T-helper 2 cell treated with Interferon-gamma antibody and Interleukin-4, amounts not matched to agents 100 ng/mL and 5 ng/mL, for 36 hours (primary cell): Measurements from ENCODE around the gene FBXW4. TPM values are rescaled to one million over a fixed set of nuclear protein-coding genes. Genes with fewer than 3 reads are reported as not detected.

Experiments used
- intact Hi-C: fragments of 100-400 bp; cut with micrococcal nuclease; formaldehyde crosslinking; loops from one replicate; pipeline ENCODE4 v1.15.1; 2023
- total RNA-seq: library from RNA; stranded (reverse); gene quantifications from 2 replicates; pipeline ENCODE4 v1.2.3, GENCODE V29; 2022

The FBXW4 gene
- total RNA-seq, 1 donor from 2014 or later: 40.7 TPM

DNA sequence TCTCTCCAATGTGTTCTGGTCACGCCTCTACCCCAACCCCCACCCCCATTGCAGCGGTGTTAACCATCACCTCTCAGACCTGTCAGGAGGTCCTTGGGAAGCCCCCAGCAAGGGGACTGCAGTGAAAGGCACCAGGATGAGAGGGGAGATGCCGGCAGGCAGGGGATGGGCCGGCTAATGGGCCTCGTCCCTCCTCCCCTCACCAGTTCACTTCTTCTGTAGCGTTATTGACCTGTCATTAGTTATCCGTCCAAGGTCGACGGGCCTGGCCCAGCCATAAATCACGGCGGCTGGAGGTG is 125.7 kb downstream of the FBXW4 start:
- intact Hi-C loops: no loop called here

- intact Hi-C loops: no loop called here
Observed at GRCh38 chr10:101568054-101568745, 126.8 kb downstream of the FBXW4 start.

DNA sequence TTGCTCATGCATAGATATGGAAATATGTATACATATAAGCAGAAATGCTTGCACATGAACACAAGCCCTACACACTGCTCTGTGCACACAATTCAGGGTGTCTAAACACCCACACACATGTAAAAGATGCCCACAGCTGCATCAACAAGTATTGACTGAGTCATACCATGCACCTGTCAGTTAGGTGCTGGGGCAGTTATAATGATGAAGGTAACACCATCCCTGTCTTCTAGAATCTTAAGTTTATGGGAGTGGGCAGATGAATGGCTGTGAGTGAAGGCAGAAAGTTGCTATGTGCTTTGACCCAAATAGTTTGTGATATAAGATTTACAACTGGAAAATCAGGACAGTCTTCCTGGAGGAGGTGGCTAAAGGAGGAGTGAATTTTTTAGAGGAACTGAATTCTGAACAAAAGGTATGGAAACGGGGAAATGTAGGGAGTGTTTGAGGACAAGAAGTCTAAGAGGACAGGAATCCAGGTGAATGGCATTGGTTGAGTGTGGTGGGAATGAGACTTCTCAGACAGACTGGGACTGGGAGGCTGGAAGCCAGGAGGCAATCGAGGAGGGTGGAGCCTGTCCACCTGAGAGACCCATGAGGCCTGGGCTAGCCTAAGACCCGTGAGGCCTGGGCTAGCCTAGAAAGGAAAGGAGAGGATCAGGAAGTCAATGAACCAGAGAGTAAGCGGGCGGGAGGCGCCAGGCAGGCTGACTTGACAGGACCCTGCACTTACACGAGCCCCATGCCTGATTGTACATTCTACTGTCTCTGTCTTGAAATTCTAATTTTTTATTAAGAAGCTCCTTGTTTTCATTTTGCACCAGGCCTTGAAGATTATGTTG is 127.6 kb downstream of the FBXW4 start:
- intact Hi-C loops: no loop called here

DNA sequence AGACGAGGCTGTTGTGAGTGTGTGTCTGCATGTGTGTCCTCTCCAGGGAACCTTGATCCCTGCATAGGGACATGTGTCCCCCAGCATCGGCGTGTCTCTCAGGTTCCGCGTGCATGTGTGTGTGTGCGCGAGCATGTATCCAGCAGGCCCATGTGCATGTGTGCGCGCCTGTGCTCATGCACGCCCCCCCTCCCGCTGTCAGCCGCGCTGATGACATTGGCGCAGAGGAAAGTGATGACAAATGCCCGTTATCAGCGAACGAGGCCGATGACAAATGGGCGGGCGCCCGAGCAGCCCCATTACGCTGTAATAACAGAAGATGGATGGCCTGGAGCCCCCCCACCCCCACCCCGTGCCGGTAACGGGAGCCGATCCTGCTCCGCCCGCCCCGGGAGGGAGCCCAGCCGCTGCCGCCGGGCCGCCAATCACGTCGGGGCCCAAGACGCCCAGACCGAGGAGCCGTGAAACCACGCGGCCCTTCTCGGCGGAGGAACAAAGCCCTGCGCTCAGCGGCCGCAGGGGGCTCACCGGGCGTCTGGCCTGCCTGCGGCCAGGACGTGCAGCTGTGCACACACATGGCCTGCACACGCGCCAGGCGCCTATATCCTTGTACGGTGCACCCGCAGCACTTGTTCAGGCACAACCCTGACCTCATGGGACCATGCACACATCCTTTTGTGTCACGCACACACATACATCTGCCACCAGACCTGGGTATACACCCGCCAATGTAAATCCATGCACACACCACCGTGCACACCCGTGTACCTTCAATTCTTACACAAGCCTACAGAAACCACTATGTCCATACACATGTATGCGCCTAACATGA is 128.4 kb downstream of the FBXW4 start:
- intact Hi-C loops: no loop called here

DNA sequence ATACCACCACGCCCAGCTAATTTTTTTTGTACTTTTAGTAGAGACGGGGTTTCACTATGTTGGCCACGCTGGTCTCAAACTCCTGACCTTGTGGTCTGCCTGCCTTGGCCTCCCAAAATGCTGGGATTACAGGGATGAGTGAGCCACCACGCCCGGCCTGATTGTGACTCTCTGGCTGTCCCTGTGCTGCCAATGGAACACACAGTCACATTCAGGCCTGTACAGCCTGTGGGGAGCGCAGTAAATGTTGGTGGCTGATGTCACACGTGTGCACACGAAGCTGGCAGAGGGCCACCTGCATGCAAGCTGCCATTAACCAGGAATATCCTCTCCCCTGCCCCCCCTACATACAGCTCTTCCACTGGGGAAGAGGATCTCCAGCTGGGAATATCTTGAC is 129.0 kb downstream of the FBXW4 start:
- intact Hi-C loops: no loop called here

DNA sequence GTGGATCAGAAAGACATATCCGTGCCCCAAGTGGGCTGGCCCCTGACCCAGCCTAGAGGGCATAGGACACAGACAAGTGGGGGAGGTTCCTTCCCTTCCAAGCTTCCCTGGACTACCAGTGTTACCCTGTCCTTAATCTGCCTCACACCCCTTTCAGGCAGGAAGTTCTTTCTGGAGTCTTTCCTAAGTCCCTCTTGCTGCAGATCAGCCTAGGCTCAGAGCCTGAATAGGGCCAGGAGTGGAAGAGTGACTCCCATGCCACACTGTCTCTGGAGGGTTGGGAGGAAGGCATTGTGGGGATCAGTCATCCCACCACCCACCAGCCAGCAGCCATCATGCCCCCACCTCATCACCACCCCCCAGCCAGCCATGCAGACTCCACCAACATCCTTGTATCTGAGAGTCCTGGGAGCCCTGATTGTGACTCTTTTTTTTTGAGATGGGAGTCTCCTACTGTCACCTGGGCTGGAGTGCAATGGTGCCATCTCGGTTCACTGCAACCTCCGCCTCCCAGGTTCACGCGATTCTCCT is 129.5 kb downstream of the FBXW4 start:
- intact Hi-C loops: no loop called here

GRCh38 chr10:101564490-101564991 is 130.4 kb downstream of the FBXW4 start:
- intact Hi-C loops: no loop called here

GRCh38 chr10:101563497-101564040 is 131.4 kb downstream of the FBXW4 start:
- intact Hi-C loops: no loop called here

DNA sequence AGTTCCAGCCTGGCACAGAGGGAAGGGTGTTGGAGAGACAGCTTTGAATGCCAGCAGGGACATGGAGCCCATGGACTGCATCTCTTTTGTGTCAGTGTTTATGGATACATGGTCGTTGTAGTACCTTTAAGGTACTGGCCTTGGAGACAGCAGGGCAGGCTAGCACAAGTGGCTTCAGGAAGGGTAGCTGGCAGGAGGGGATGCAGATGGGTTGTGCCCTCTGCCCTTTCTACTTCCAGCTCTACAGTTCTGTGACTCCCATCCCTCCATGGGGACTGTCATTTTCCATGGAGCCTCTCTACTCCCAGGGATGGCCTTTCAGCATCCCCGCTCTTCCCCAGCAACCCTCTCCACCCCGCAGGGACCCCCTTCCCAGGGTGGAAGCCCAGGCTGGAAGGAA is 132.0 kb downstream of the FBXW4 start:
- intact Hi-C loops: no loop called here

DNA sequence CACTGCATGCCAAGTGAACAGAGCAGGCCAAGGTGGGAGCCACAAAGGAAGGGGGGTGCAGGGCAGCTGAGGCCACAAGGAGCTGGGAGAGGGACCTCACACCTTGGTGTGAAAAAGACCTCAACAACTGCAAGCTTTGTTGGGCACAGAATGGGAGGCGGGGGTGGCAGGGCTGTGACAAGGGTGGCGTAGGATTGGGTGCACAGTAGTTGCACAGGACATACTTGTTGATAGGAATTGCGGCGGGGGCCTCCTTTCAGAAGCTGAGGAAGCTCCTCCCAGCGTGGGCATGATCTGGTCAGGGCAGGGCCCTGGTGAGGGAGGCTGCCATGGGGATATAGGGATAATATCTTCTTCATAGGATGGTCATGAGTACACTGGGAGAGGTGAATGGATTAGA is 132.7 kb downstream of the FBXW4 start:
- intact Hi-C loops: no loop called here

DNA sequence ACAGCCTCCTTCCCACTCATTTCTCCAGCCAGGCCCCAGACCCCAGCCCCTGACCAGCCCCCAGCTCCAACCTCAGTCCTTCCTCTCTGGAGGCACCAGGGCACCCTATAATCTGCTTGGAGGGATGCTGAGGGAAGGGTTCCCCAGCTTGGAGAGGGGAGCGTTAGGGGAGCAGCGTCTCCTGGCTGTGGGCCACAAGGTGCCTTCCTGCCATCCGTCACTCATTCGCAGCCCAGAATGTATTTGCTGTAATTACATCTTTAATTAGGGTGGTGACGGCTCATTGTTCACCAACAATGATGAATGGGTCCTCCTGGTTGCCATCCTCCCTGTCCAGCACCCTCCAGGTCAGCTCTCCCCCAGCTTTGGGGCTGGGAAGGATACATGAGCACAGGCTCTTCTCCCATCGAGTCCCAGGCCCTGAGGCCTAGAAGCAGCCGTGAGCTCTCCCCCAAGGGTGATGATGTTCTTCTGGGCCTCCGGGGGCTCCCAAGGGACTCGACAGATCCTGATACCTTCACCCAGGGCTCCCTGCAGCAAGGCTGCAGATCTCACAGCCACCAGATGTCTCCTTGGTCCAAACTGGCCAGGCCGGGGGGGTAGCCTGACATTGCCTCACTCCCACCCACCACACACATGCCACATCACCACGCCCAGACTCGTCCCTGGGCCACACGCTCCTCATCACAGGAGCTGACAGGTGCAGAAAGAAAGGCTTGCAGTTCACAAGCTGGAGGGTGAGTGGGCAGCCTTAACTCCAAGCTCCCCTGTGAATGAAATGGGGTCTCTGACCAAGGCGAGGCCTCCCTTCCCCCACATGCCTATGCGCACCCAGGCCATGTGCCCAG is 133.7 kb downstream of the FBXW4 start:
- intact Hi-C loops: no loop called here

Other genes with a start within 250 kb of the FBXW4 start
- 29.2 and 30.6 TPM in 2 replicates for gene POLL, start 106.9 kb downstream of the FBXW4 start, total RNA-seq
- gene DPCD, start 106.8 kb downstream of the FBXW4 start, total RNA-seq: 2.0 and 2.8 TPM in 2 replicates
- not detected in 2 replicates for gene FGF8, start 80.9 kb upstream of the FBXW4 start, total RNA-seq
- 36.3 and 40.0 TPM in 2 replicates for gene NPM3, start 88.3 kb upstream of the FBXW4 start, total RNA-seq
- gene OGA, start 123.3 kb upstream of the FBXW4 start, total RNA-seq: 128 and 129 TPM in 2 replicates
- 4.2 and 4.6 TPM in 2 replicates for gene KCNIP2, start 148.6 kb upstream of the FBXW4 start, total RNA-seq